Muscle of leg (tissue), 16 donors: Measurements from ENCODE around the gene TANK. TPM values are rescaled to one million over a fixed set of nuclear protein-coding genes. Genes with fewer than 3 reads are reported as not detected.
A peak's percentile ranks its signal among the peaks of the same experiment; 100 is the strongest.

Experiments used
- DNase-seq: peaks from one replicate; pipeline ENCODE4 v3.0.0; 2013
- H3K27ac ChIP-seq: one replicate; pipeline ENCODE4 v1.5.1; 2013; ENCODE audit warnings: mild to moderate bottlenecking, low read length, control low read depth
- H3K27me3 ChIP-seq: one replicate; pipeline ENCODE4 v1.6.1; 2013; ENCODE audit warnings: low read length; ENCODE audit not compliant: control insufficient read depth, insufficient read depth
- H3K36me3 ChIP-seq: one replicate; pipeline ENCODE4 v1.6.1; 2013; ENCODE audit warnings: low read length; ENCODE audit not compliant: control insufficient read depth, insufficient read depth
- H3K4me1 ChIP-seq: one replicate; pipeline ENCODE4 v1.6.1; 2013; ENCODE audit warnings: low read length; ENCODE audit not compliant: control insufficient read depth, insufficient read depth
- H3K4me3 ChIP-seq: one replicate; pipeline ENCODE4 v1.5.1; 2013; ENCODE audit warnings: low read length, control low read depth
- H3K9me3 ChIP-seq: replicated peaks from 2 replicates; pipeline ENCODE4 v1.6.1; 2013; ENCODE audit warnings: low read depth, low read length; ENCODE audit not compliant: control insufficient read depth
- WGBS: methylation state at CpG from one replicate; pipeline ENCODE4 v1.1.5; 2013; ENCODE audit warnings: missing lambda C conversion rate; ENCODE audit not compliant: insufficient coverage; 5-methylcytosine and 5-hydroxymethylcytosine counted together
- long read RNA-seq, 11 donors: transcript quantifications; one replicate each; lab custom pipeline, GENCODE V29; 2026
- polyA plus RNA-seq, 8 donors: library from polyadenylated mRNA; unstranded; fragments of 120-200 nt; gene quantifications; one replicate each; pipeline versions ENCODE4 v1.2.1 to v1.2.3, GENCODE V29; 2013; ENCODE audit warnings: inconsistent platforms in 1 of 8, low replicate concordance in 1 of 8; ENCODE audit not compliant: insufficient read length in 8 of 8, insufficient read depth in 1 of 8
- total RNA-seq: library from RNA; stranded (reverse); fragments of 120-200 nt; gene quantifications from one replicate; pipeline ENCODE4 v1.2.4, GENCODE V29; 2013

Gene TANK, protein sequence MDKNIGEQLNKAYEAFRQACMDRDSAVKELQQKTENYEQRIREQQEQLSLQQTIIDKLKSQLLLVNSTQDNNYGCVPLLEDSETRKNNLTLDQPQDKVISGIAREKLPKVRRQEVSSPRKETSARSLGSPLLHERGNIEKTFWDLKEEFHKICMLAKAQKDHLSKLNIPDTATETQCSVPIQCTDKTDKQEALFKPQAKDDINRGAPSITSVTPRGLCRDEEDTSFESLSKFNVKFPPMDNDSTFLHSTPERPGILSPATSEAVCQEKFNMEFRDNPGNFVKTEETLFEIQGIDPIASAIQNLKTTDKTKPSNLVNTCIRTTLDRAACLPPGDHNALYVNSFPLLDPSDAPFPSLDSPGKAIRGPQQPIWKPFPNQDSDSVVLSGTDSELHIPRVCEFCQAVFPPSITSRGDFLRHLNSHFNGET
- total RNA-seq (29.5 TPM), polyA plus RNA-seq (10 to 100 TPM; 22.9 to 33.5 (median 27.0) TPM)
- long read RNA-seq, donor 1, partial matches to known transcripts = 0 of 2 reads
- long read RNA-seq, donor 1, other reads (novel, unspliced or antisense) = 0 of 2 reads
- long read RNA-seq, donor 2, partial matches to known transcripts = 0 of 1 reads
- long read RNA-seq, donor 2, other reads (novel, unspliced or antisense) = 0 of 1 reads
- long read RNA-seq, donor 3, transcript TANK-202 (8 exons, 2,171 nt) = major isoform, 6 of 9 reads
- long read RNA-seq, donor 3, partial matches to known transcripts = 0 of 9 reads
- long read RNA-seq, donor 3, other reads (novel, unspliced or antisense) = 0 of 9 reads
- long read RNA-seq, donor 4, partial matches to known transcripts = 0 of 4 reads
- long read RNA-seq, donor 4, other reads (novel, unspliced or antisense) = 0 of 4 reads
- long read RNA-seq, donor 5, transcript TANK-202 (8 exons, 2,171 nt) = major isoform, 8 of 8 reads
- long read RNA-seq, donor 5, partial matches to known transcripts = 0 of 8 reads
- long read RNA-seq, donor 5, other reads (novel, unspliced or antisense) = 0 of 8 reads
- long read RNA-seq, donor 6, transcript TANK-202 (8 exons, 2,171 nt) = major isoform, 5 of 7 reads
- long read RNA-seq, donor 6, partial matches to known transcripts = 0 of 7 reads
- long read RNA-seq, donor 6, other reads (novel, unspliced or antisense) = 0 of 7 reads
- long read RNA-seq, donor 7, partial matches to known transcripts = 0 of 4 reads
- long read RNA-seq, donor 7, other reads (novel, unspliced or antisense) = 0 of 4 reads
- long read RNA-seq, donor 8, partial matches to known transcripts = 0 of 4 reads
- long read RNA-seq, donor 8, other reads (novel, unspliced or antisense) = 0 of 4 reads
- long read RNA-seq, donor 9, partial matches to known transcripts = 0 of 3 reads
- long read RNA-seq, donor 9, other reads (novel, unspliced or antisense) = 0 of 3 reads
- long read RNA-seq, donor 10, transcript TANK-202 (8 exons, 2,171 nt) = major isoform, 8 of 9 reads
- long read RNA-seq, donor 10, partial matches to known transcripts = 0 of 9 reads
- long read RNA-seq, donor 10, other reads (novel, unspliced or antisense) = 0 of 9 reads
- long read RNA-seq, donor 11, partial matches to known transcripts = 0 of 4 reads
- long read RNA-seq, donor 11, other reads (novel, unspliced or antisense) = 0 of 4 reads

DNA sequence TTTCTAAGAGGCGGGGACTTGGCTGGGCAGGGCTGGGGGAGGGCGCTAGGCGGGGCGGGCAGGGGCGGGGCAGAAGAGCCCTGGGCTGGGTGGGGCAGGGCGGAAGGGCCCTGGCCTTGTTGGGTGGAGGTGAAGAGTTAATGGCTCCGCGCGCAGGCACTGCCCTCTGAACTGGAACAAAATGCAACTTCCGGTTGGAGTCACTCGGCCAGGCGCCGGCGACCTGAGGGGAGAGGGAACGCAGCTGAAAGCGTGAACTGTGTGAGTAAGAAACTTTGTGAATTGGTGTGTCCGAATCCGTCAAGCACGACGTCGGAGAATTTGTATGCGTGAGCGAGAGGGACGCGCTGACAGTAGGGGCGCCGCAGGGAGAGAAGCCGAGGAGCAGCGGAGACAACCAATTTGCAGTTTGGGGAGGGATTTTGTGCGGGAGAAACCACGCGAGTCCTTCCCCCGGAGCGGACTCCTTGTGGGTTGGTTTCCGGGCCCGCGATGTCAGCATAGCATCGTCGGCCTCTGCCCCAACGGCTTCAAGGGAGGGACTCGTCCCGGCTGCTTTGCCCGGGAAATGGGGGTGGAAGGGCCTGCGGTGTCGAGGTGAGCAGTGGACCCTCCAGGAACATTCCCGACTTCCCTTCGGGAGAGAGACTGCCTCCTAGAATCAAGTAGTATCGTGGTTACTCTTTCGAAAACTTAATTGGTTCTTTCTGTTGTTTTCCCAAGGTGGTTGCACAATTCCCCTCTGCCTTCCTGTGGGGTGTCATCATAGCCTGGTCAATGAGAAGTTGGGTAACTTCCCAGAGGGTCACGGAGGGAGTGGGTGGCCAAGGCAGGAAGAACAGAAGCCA, at the start of gene TANK:
TSS of gene TANK (plus strand) at position 203 of the 848 bp plus-strand sequence. CDS start 19,235 bp downstream, outside the sequence.
- Histone ChIP-seq H3K4me3 (peak within 1 kb of the TSS; percentile 91), H3K9me3 (no peaks in the 10 kb centered on the region), H3K36me3 (peaks cover 4% of the 10 kb centered on the region), H3K27me3 (no peaks in the 10 kb centered on the region), H3K4me1 (no peaks in the 10 kb centered on the region), H3K27ac (peak within 1 kb of the TSS; percentile 95)
- DNase-seq = peak; percentile 95
- under 1% methylated on average over 44 of the region's 50 CpGs for WGBS

DNA sequence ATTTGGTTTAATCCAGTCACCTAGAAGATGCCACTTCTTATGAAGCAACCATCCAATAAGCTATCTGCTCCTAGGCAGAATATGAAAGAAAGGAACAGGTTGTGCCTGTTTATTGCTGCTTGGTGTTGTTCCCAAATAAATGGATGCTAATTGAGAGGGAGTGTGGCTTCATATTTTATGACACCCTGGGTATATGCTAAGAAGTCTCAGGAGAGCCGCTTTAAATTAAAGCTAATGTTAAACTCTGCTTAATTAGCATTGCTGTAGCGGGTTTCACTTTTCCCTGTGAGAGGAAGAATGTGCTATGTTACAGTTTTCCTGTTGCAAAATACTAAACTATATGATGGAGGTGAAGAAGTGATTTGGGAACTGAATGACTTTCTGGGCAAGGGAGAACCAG, 48.7 kb upstream of the TANK start:
- no peak for DNase-seq
- Histone ChIP-seq H3K4me3 (no peak overlapping the region), H3K9me3 (no peaks in the 10 kb centered on the region), H3K4me1 (no peaks in the 10 kb centered on the region), H3K36me3 (no peaks in the 10 kb centered on the region), H3K27me3 (no peaks in the 10 kb centered on the region), H3K27ac (no peak overlapping the region)
- WGBS = no CpG with 5 or more reads among the region's 2 CpGs

DNA sequence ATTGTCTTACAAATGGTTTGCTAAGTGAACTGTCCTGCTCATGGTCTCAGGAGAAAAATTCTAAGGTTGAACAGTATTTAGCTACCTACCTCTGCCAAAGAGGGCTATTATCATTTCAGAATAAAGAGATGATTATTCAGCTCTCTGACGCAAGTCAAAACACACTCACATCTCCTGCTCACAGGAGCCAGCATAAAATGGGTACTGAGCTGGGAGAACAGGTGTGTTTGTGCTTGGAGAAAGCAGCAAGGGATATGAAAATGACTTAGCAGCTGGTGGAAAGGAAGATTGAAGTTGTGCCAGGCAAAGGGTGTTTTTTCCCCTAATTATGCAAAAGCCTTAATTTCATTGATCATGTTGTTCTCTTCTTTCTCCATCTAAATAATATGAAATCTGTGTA, 47.3 kb upstream of the TANK start:
- no CpG with 5 or more reads among the region's 1 CpG for WGBS
- no peaks in the 10 kb centered on the region for H3K27me3 ChIP-seq
- H3K9me3 ChIP-seq = no peaks in the 10 kb centered on the region
- no peak overlapping the region for H3K27ac ChIP-seq
- H3K4me3 ChIP-seq = no peak overlapping the region
- no peak for DNase-seq
- no peaks in the 10 kb centered on the region for H3K4me1 ChIP-seq
- H3K36me3 ChIP-seq = no peaks in the 10 kb centered on the region

DNA sequence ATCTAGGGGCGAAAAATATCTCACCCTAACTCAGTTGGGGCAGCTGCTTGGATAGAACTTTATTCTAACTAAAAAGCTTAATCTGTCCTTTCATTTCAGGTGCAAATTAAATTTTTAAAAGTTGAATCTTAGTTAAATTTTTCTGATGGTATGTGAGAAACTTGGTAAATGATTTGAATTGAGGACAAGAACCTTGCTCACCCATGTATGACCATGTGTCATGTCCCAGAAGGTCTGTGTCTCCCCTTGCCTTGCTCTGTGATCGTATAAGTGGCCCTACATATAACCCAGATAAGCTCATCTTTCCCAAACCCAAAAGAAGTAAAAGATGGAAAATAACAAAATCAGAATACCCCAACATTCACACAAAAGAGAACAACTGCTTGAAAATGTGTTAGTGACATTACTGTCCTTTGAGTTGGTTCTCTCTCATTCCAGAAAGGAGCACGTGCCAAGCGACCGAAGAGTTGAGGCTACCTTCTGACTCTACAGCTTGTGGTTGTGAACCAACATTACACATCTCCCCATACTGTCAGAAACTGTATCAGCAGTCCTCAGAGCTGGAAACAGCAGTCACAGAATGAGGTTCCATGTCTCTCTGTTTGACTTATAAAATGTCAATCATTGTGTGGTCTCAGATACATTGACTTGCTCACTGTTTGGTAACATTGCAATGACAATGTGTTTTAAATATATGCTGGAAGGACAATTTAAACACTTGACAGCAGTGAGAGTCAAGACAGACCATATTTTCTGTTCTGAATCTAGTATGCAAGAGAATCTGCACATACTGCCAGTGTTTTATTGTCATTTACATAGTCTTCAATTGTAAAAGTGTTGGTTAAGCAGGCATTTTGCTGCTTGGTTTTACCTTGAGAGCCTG, 46.3 kb upstream of the TANK start:
- Histone ChIP-seq H3K4me3 (no peak overlapping the region), H3K27ac (no peak overlapping the region), H3K9me3 (no peaks in the 10 kb centered on the region), H3K4me1 (no peaks in the 10 kb centered on the region), H3K27me3 (no peaks in the 10 kb centered on the region), H3K36me3 (no peaks in the 10 kb centered on the region)
- no peak for DNase-seq
- no CpG with 5 or more reads among the region's 5 CpGs for WGBS

DNA sequence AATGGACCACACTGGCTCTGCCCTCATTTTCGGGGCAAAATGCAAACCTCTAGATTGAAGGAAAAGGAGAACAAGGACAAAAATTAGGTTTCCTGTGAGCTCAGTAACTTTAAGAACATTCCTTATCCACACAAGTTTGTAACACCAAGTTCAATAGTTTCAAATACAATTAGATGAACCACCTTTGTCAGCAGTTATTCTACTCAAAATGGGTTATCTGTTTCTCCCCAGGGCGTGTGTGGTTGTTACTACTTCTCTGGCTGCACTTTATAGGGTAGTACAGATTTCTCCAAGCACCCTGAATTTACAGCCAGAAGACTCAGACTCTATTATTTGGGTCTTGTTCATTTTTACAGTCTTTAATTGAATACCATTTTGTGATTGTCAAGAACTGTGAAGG, 45.0 kb upstream of the TANK start:
- Histone ChIP-seq H3K9me3 (no peaks in the 10 kb centered on the region), H3K4me3 (no peak overlapping the region), H3K27ac (no peak overlapping the region), H3K36me3 (no peaks in the 10 kb centered on the region), H3K27me3 (no peaks in the 10 kb centered on the region), H3K4me1 (no peaks in the 10 kb centered on the region)
- WGBS = no CpG with 5 or more reads among the region's 2 CpGs
- DNase-seq = no peak

DNA sequence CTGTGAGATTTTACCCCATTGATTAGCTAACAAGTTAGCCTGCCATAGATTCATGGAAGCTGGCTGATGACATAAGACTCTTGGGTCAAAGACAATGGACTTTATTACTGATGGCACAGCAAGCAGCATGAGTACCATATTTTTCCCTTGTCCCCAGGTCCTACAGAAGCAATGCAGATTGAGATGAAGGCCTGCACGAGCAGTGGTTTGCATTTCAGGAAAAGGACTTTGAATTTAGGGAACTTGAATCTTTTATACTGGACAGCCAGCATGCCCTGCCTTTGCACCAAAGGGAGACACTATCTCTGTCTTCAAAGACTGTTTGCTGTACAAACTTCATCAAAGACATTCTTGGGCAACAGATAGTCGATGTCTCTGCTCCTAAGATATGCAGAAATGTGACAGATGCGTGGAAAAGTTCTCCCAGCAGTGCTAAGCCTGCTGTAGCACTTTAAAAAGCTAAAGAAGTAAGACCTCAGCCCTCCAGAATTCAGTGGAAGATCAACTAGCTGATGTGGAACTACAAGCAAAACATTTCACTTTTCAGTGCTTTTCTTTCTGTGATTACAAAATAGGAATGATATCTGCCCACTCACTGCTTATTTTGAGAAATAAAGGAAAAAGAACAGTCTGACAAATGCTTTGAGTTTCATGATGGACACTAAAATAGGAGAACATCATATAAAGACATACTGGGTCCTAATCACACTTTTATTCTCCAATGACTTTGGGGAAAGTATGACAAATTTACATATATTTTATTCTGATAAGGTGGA, 44.4 kb upstream of the TANK start:
- Histone ChIP-seq H3K4me3 (no peak overlapping the region), H3K4me1 (no peaks in the 10 kb centered on the region), H3K9me3 (no peaks in the 10 kb centered on the region), H3K27ac (no peak overlapping the region), H3K36me3 (no peaks in the 10 kb centered on the region), H3K27me3 (no peaks in the 10 kb centered on the region)
- WGBS = 80% methylated on average over 1 of the region's 3 CpGs
- no peak for DNase-seq

DNA sequence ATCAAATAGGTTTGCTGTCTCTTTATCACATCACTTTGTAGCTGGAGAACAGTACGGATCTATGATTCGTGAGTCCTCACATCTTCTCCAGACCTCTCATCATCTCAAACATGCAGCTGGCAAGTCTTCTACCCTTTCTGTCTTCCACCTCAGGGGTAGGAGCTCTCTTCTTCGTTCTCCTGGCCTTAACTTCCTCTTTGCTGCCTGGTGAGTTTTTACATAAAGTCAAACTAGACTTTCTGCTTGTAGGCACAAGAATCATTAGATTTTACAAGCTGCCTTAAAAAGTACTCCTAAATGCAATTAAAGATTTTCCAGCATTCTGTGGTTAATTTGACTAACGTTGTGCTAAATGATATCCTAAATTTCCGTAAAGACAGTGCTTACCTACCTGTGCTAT, 43.7 kb upstream of the TANK start:
- H3K36me3 ChIP-seq = no peaks in the 10 kb centered on the region
- no peaks in the 10 kb centered on the region for H3K27me3 ChIP-seq
- no peak overlapping the region for H3K27ac ChIP-seq
- no peak overlapping the region for H3K4me3 ChIP-seq
- no CpG with 5 or more reads among the region's 5 CpGs for WGBS
- H3K4me1 ChIP-seq = no peaks in the 10 kb centered on the region
- DNase-seq = no peak
- no peaks in the 10 kb centered on the region for H3K9me3 ChIP-seq

DNA sequence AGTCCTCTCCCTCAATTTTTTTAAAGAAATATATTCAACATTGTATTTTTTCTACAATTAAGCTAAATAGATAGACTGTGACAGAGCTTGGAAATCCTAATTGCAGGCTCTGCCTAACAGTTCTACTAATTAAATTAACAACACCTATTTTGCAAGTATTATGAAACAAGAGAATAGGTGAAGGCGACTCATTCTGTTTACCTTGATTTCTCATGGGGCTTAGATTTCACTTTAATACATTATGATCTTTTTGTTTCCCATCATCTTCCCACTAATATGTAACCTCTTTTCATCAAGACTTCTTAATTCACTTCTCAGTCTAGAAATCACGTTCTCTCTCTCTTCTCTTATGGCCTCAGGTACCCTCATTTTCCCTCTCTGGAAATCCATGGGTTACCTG, 42.7 kb upstream of the TANK start:
- no peaks in the 10 kb centered on the region for H3K9me3 ChIP-seq
- DNase-seq = no peak
- no peaks in the 10 kb centered on the region for H3K36me3 ChIP-seq
- H3K4me3 ChIP-seq = no peak overlapping the region
- H3K4me1 ChIP-seq = no peaks in the 10 kb centered on the region
- no peaks in the 10 kb centered on the region for H3K27me3 ChIP-seq
- 73% methylated on average over 2 of the region's 2 CpGs for WGBS
- H3K27ac ChIP-seq = no peak overlapping the region
